ENCODE results near the gene BACE1.

- no peak for TF ChIP-seq EZH2 (IDR thresholded peaks at IDR 0.05; ENCODE audit: borderline replicate concordance, low read length)
- TF ChIP-seq CTCF (conservative IDR thresholded peaks at IDR 0.05 in 1 of 2, IDR thresholded peaks at IDR 0.05 in 1 of 2; ENCODE audit: extremely low read depth in 1 of 2, insufficient read depth in 1 of 2, low read depth in 1 of 2, low read length in 2 of 2), result no peak
These were observed 3.0 kb downstream of the BACE1 start for GRCh38 chr11:117313091-117313490.
